GM12878 (cell line): Measurements from ENCODE around the gene KLF12. TPM values are rescaled to one million over a fixed set of nuclear protein-coding genes. Genes with fewer than 3 reads are reported as not detected.

Source experiments
- BCL11A ChIP-seq: IDR thresholded peaks from 2 replicates; pipeline ENCODE4 v1.6.1; 2011; ENCODE audit warnings: low read depth, low read length
- BMI1 ChIP-seq: fragments of 450-650 bp; IDR thresholded peaks from 2 replicates; pipeline ENCODE4 v1.6.1; 2016; ENCODE audit warnings: mild to moderate bottlenecking, moderate library complexity, borderline replicate concordance
- CEBPB ChIP-seq, 2 experiments: fragments of 150-350 bp in 1 of 2; IDR thresholded peaks; 2 replicates each; pipeline ENCODE4 v1.6.1; 2012 to 2014; ENCODE audit warnings: low read depth in 2 of 2, low read length in 2 of 2, borderline replicate concordance in 1 of 2, inconsistent platforms in 1 of 2
- CHD4 ChIP-seq: fragments of 200-600 bp; sonication (generic); IDR thresholded peaks from 2 replicates; pipeline ENCODE4 v1.6.1; 2016; ENCODE audit warnings: mild to moderate bottlenecking
- DPF2 ChIP-seq: fragments of 450-650 bp; IDR thresholded peaks from 2 replicates; pipeline ENCODE4 v1.6.1; 2017; ENCODE audit warnings: mild to moderate bottlenecking
- EGR1 ChIP-seq, 2 experiments: IDR thresholded peaks; 1 replicate in 1 of 2; 2 replicates in 1 of 2; pipeline ENCODE4 v1.6.1; 2011 to 2012; ENCODE audit warnings: low read depth in 2 of 2, low read length in 2 of 2, borderline replicate concordance in 1 of 2, mild to moderate bottlenecking in 1 of 2, moderate library complexity in 1 of 2
- HDGF ChIP-seq: fragments of 450-650 bp; IDR thresholded peaks from 2 replicates; pipeline ENCODE4 v1.6.1; 2016; ENCODE audit warnings: antibody characterized with exemption
- IKZF1 ChIP-seq: fragments of 450-650 bp; conservative IDR thresholded peaks from 2 replicates; pipeline ENCODE4 v1.6.1; 2017; ENCODE audit warnings: antibody characterized with exemption, mild to moderate bottlenecking
- KLF5 ChIP-seq: fragments of 450-650 bp; IDR thresholded peaks from 2 replicates; pipeline ENCODE4 v1.6.1; 2014; ENCODE audit warnings: mild to moderate bottlenecking; ENCODE audit not compliant: partially characterized antibody
- LARP7 ChIP-seq: fragments of 450-650 bp; IDR thresholded peaks from 2 replicates; pipeline ENCODE4 v1.6.1; 2017; ENCODE audit warnings: mild to moderate bottlenecking
- MEF2A ChIP-seq: IDR thresholded peaks from 2 replicates; pipeline ENCODE4 v1.6.1; 2011; ENCODE audit warnings: low read depth, mild to moderate bottlenecking, low read length, moderate library complexity; ENCODE audit not compliant: insufficient read depth
- MEF2B ChIP-seq: fragments of 450-650 bp; IDR thresholded peaks from 2 replicates; pipeline ENCODE4 v1.6.1; 2018; ENCODE audit warnings: mild to moderate bottlenecking, moderate library complexity; ENCODE audit not compliant: partially characterized antibody, poor library complexity, severe bottlenecking
- MXI1 ChIP-seq: fragments of 150-350 bp; IDR thresholded peaks from 2 replicates; pipeline ENCODE4 v1.6.1; 2011; ENCODE audit warnings: low read depth, mild to moderate bottlenecking, inconsistent platforms, low read length, improper control_type of control experiment
- POLR2A ChIP-seq: IDR thresholded peaks from 2 replicates; pipeline ENCODE4 v1.6.1; 2011; ENCODE audit warnings: low read depth, mild to moderate bottlenecking, low read length
- RUNX3 ChIP-seq: IDR thresholded peaks from 2 replicates; pipeline ENCODE4 v1.6.1; 2012; ENCODE audit warnings: low read length, inconsistent platforms
- SIX5 ChIP-seq: IDR thresholded peaks from 2 replicates; pipeline ENCODE4 v1.6.1; 2011; ENCODE audit warnings: mild to moderate bottlenecking, low read depth, low read length, moderate library complexity; ENCODE audit not compliant: severe bottlenecking
- SMC3 ChIP-seq: IDR thresholded peaks from 2 replicates; pipeline ENCODE4 v1.6.1; 2011; ENCODE audit warnings: low read length, improper control_type of control experiment, borderline replicate concordance
- SRF ChIP-seq, 2 experiments: IDR thresholded peaks; 2 replicates each; pipeline ENCODE4 v1.6.1; 2011; ENCODE audit warnings: low read depth in 2 of 2, low read length in 2 of 2, mild to moderate bottlenecking in 1 of 2, moderate library complexity in 1 of 2
- YY1 ChIP-seq: IDR thresholded peaks from 2 replicates; pipeline ENCODE4 v1.6.1; 2011; ENCODE audit warnings: low read depth, mild to moderate bottlenecking, low read length
- ZNF622 ChIP-seq: fragments of 450-650 bp; IDR thresholded peaks from 2 replicates; pipeline ENCODE4 v1.6.1; 2017; ENCODE audit warnings: mild to moderate bottlenecking, inconsistent platforms
- polyA plus RNA-seq, 11 experiments: library from polyadenylated mRNA; depleted of rRNA in 4 of 11; unstranded in 6 of 11; stranded (reverse) in 5 of 11; fragments of >200 nt; fragmentation: Nextera tagmentation in 4 of 11; fragmentation: Illumina TruSeq in 1 of 11; extraction: Ambion mirVana in 4 of 11; extraction: Trizol in 1 of 11; gene quantifications; 1 replicate in 1 of 11; 2 replicates in 10 of 11; pipeline versions ENCODE4 v1.2.1 to v1.2.3, GENCODE V29; 2011 to 2016; ENCODE audit warnings: inconsistent platforms in 2 of 11, missing spikeins in 2 of 11, low read depth in 1 of 11
- total RNA-seq, 4 experiments: library from RNA; depleted of rRNA in 3 of 4; stranded (reverse); fragments of >200 nt in 3 of 4; fragmentation: Illumina TruSeq in 1 of 4; extraction: Trizol in 1 of 4; gene quantifications; 2 replicates each; pipeline versions ENCODE4 v1.2.1 to v1.2.3, GENCODE V29; 2013 to 2021
- TF ChIP-seq, protein P1 (sequence below), 3 experiments: IDR thresholded peaks in 2 of 3; conservative IDR thresholded peaks in 1 of 3; 2 replicates each; pipeline ENCODE4 v1.5.1; 2011; ENCODE audit warnings: low read depth in 3 of 3, low read length in 3 of 3, mild to moderate bottlenecking in 3 of 3, control low read depth in 2 of 3, moderate library complexity in 2 of 3, inconsistent platforms in 1 of 3, mixed read lengths in 1 of 3; ENCODE audit not compliant: control insufficient read depth in 2 of 3, insufficient read depth in 1 of 3; ENCODE audit errors: extremely low read depth in 1 of 3

The KLF12 gene
- total and polyA plus RNA-seq, 10 of the 15 experiments (the other 5 are each of a cell fraction or from before 2014, with no cell fraction given), result 0.11 to 11.4 (median 0.98) TPM

DNA sequence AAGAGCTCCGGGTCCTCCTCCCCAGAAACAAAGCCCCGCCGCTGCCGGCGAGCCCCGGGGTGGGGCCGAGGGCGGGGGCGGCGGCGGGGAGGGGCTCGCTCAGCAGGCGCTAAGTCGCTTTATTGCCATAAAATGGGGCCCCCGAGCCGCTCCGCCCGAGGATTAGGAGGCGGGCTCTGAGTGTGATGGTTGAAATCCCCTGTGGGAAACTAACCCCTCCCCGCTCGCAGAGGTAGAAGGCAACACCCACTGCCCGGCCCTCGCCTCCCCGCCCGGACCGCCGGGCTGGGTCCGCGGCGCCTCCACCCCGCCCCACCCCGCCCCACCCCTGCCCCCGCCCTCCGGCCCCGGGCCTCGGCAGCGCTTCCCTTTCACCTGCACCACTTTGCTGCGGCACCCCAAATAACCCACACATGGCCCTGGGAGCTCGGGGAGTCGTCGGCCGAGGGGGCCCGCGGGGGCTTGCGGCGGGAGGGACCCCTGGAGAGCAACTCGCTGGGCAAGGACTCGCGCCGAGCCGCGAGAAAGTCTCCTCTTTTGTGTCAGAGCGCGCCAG lies at the start of gene KLF12 (continued):
- no peak for TF ChIP-seq DPF2
- 0 out of 2 replicates have a peak, but pooled peaks have one; percentile 11 for TF ChIP-seq POLR2A
- TF ChIP-seq CEBPB (IDR thresholded peaks at IDR 0.05; ENCODE audit: borderline replicate concordance in 1 of 2, low read depth in 2 of 2, low read length in 2 of 2), result no peak
- no peak for TF ChIP-seq ZNF622
- TF ChIP-seq CHD4, result no peak
- TF ChIP-seq MEF2A, result no peak
- no peak for TF ChIP-seq BCL11A
- no peak for TF ChIP-seq LARP7
- TF ChIP-seq BMI1, result no peak
- TF ChIP-seq RUNX3, result 0 out of 2 replicates have a peak, but pooled peaks have one; percentile 4
- no peak for TF ChIP-seq SMC3
- no peak for TF ChIP-seq SIX5
- no peak for TF ChIP-seq IKZF1
- TF ChIP-seq EGR1 (IDR thresholded peaks at IDR 0.05; ENCODE audit: borderline replicate concordance in 1 of 2, low read depth in 2 of 2, low read length in 2 of 2), result peak in 1 of 2 experiments; percentile 32; a peak in 1 of 3 replicates
- TF ChIP-seq, protein P1, sequence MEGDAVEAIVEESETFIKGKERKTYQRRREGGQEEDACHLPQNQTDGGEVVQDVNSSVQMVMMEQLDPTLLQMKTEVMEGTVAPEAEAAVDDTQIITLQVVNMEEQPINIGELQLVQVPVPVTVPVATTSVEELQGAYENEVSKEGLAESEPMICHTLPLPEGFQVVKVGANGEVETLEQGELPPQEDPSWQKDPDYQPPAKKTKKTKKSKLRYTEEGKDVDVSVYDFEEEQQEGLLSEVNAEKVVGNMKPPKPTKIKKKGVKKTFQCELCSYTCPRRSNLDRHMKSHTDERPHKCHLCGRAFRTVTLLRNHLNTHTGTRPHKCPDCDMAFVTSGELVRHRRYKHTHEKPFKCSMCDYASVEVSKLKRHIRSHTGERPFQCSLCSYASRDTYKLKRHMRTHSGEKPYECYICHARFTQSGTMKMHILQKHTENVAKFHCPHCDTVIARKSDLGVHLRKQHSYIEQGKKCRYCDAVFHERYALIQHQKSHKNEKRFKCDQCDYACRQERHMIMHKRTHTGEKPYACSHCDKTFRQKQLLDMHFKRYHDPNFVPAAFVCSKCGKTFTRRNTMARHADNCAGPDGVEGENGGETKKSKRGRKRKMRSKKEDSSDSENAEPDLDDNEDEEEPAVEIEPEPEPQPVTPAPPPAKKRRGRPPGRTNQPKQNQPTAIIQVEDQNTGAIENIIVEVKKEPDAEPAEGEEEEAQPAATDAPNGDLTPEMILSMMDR (IDR thresholded peaks at IDR 0.05 in 2 of 3, conservative IDR thresholded peaks at IDR 0.05 in 1 of 3; ENCODE audit: control insufficient read depth in 2 of 3, extremely low read depth in 1 of 3, insufficient read depth in 1 of 3, low read depth in 3 of 3, low read length in 3 of 3), result no peak
- no peak for TF ChIP-seq SRF (IDR thresholded peaks at IDR 0.05; ENCODE audit: low read depth in 2 of 2, low read length in 2 of 2)
- peak; percentile 16 for TF ChIP-seq MEF2B
- TF ChIP-seq HDGF, result no peak
- TF ChIP-seq KLF5, result no peak
- TF ChIP-seq MXI1, result no peak
- TF ChIP-seq YY1, result 0 out of 2 replicates have a peak, but pooled peaks have one; percentile 12
